Omental fat pad (tissue), 4 donors: Measurements from ENCODE around the gene FGGY. TPM values are rescaled to one million over a fixed set of nuclear protein-coding genes. Genes with fewer than 3 reads are reported as not detected.

ENCODE experiments used
- ATAC-seq: fragments of 150-250 bp; one replicate; pipeline ENCODE4 v1.9.1; 2016; ENCODE audit warnings: mild to moderate bottlenecking, moderate library complexity; ENCODE audit not compliant: low FRiP score
- DNase-seq: peaks from one replicate; pipeline ENCODE4 v3.0.0-alpha.2; 2019; ENCODE audit warnings: low spot score
- total RNA-seq, 4 donors: library from RNA; depleted of rRNA; stranded (reverse); fragments of >200 nt; gene quantifications; one replicate each; pipeline ENCODE4 v1.1.0, GENCODE V29; 2016
- TF ChIP-seq, protein P1 (sequence below), 3 donors: fragments of 450-650 bp; IDR thresholded peaks; one replicate each; pipeline ENCODE4 v1.5.1; 2016 to 2017; ENCODE audit warnings: antibody characterized with exemption in 3 of 3, mild to moderate bottlenecking in 3 of 3, moderate library complexity in 2 of 3

FGGY gene
- total RNA-seq, 4 donors from 2014 or later, result 4.9 to 20.6 (median 10.7) TPM

DNA sequence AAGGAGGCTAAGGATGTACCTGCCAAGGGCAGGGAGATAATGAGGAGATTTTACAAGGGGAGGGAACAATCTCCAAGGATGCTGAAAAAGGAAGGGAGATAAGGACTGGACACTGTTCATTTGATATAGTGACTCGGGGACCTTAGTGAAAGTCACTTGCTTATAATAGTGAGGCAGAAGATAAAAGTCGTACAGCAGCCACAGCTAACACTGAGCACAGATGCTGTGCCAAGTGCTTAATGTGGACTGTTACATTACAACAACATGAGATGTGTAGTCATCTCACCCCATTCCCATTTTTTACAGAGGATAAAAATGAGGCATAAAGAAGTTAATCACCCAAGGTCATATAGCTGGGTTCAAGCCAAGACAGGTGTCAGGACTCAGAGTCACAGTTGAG, 181.9 kb downstream of the FGGY start:
- ATAC-seq (no peak), DNase-seq (no peak)
- TF ChIP-seq, protein P1, sequence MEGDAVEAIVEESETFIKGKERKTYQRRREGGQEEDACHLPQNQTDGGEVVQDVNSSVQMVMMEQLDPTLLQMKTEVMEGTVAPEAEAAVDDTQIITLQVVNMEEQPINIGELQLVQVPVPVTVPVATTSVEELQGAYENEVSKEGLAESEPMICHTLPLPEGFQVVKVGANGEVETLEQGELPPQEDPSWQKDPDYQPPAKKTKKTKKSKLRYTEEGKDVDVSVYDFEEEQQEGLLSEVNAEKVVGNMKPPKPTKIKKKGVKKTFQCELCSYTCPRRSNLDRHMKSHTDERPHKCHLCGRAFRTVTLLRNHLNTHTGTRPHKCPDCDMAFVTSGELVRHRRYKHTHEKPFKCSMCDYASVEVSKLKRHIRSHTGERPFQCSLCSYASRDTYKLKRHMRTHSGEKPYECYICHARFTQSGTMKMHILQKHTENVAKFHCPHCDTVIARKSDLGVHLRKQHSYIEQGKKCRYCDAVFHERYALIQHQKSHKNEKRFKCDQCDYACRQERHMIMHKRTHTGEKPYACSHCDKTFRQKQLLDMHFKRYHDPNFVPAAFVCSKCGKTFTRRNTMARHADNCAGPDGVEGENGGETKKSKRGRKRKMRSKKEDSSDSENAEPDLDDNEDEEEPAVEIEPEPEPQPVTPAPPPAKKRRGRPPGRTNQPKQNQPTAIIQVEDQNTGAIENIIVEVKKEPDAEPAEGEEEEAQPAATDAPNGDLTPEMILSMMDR (IDR thresholded peaks at IDR 0.05), result no peak

DNA sequence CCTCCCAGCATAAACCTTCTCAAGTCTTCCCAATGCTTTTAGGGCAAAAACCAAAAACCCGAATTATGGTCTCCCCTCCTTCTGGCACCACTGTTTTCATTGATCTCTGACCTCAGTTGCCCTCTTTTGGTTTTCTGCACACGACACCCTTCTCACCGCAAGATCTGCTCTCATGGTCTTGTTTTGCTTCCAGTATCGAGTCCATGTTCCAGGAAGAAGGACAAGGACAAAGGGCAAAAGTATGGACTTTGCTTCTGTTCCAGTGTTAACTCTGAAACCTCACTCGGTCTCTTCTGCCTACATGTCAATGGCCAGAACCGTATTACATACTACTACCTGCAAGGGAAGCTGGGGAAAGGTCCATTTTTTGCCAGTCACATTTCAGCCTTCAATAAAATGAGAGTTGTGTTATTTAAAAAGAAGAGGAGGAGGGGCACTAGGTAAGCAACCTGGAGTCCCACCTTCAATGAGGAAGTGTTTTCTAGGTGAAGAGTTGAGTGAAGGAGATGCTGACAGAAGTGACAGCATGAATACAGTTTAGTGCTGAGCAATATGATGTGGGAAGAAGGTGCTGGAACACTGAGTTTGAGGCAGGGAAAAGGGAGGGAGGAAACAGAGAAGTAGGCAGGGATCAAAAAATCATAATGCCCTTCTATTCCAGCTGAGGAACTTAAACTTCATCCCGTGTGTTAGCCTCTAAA, 183.4 kb downstream of the FGGY start:
- DNase-seq (no peak), ATAC-seq (no peak)
- TF ChIP-seq, protein P1 (IDR thresholded peaks at IDR 0.05), result no peak

DNA sequence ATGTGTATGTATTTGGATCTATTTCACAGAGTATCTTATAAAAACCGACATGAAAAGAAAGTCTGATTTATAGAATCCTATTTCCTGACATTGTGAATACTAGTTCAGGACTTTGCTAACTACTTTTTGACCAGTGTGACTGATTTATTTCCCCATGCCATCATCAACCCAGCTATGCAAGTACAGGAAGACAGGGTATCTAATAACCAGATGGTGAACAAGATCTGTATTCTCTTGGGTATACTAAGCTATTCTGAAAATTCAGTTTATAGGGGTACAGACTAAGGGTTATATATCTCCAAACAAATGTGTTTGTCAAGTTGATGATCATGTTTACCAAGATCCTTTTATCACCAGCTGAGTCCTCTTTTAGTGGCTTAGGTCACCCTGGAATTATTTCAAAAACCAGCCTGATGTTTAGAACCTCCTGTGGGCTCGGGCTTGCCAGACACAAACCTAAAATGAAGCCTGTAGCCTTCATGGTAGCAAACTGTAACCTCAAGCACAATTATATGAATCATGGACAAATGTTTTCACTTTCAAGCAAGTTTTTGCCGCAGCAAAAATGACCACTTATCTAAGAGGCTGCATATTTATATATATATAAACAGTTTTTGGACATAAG, 185.1 kb downstream of the FGGY start:
- ATAC-seq (no peak), DNase-seq (no peak)
- TF ChIP-seq, protein P1 (IDR thresholded peaks at IDR 0.05), result no peak

DNA sequence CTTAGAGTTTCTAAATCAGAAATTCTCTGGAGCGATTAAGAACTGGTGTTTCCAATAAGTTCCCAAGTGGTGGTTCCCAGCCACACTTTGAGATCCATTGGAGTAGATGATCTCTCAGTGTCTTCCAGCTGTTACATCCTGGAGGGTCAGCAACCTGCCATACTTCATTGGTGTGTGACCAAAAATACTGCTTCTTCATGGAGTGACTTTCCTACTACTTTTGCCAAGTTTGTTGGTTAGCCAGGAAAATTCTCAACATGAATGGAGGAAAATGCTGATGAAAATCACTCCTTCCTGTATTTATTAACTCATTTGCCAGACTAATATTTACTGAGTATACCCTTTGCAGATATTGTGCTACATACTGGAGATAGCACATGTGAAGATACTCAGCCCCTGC, 186.1 kb downstream of the FGGY start:
- TF ChIP-seq, protein P1 (IDR thresholded peaks at IDR 0.05), result no peak
- ATAC-seq (no peak), DNase-seq (no peak)

DNA sequence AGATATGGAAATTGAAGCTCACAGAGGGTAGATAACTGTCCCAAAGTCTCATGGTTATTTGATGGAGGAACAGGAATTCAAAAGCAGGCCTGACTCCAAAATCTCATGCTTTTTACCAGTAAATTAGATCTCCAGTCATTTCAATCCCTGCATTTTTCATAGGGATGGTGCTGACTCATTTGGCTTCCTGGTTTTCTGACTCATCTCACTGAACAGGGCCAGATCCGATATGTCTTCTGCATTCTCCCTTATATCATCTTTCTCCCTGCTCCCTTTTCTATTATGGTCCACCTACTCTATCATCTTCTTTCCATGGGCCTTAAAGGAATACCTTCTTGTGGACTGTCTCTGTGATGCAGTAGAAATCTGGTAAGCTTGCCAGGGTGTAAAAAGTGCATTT, 187.2 kb downstream of the FGGY start:
- DNase-seq, result no peak
- ATAC-seq, result peak; percentile 77
- TF ChIP-seq, protein P1 (IDR thresholded peaks at IDR 0.05), result no peak

DNA sequence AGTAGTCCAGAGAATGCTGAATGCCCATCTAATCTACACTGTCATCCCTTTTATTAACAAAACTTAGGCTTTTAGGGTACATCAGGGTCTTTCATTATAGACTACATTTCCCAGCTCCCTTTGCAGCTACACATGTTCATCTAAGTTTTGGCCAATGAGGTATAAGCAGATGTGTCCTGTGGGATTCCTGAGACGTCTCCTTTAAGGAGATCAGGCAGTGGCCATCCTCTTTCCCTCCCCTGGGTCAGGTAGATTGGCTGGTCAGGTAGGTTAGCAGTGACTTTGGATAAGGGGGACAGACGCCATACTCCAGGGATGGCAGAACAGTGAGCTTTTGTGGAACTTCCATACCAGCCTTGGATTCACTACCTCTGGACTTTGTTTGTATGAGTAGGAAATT, 188.3 kb downstream of the FGGY start:
- DNase-seq (no peak), ATAC-seq (no peak)
- TF ChIP-seq, protein P1 (IDR thresholded peaks at IDR 0.05), result no peak

DNA sequence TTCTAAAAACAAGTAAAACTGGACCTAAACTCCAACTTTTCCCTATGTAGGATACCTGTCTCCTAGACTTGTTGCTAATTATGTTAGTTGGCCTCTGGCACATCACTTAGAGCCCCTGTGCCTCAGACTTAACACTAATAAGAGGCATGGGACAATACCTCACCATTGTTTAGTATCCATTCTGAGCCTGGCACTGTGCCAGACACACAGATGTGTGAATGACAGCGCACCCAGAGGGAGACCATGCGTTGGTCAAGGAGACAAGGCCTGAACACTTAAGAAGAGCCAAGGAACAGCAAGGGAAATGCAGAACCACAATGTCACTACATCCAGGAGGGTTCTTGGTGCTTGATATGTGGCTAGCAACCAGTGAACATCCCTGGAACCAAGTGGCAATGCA, 189.1 kb downstream of the FGGY start:
- DNase-seq, result no peak
- ATAC-seq, result no peak
- TF ChIP-seq, protein P1 (IDR thresholded peaks at IDR 0.05), result no peak
